Spleen (tissue), 7 donors: ENCODE results near the gene C1QTNF8.

ENCODE experiments used
- CTCF ChIP-seq, 11 experiments: fragments of 200-600 bp in 7 of 11; fragments of 450-650 bp in 4 of 11; sonication (generic) in 4 of 11; IDR thresholded peaks in 8 of 11; conservative IDR thresholded peaks in 3 of 11; 1 replicate in 7 of 11; 2 replicates in 4 of 11; pipeline versions ENCODE4 v1.4.0 to v1.8.0; 2016 to 2021; ENCODE audit warnings: antibody characterized with exemption in 11 of 11, inconsistent platforms in 4 of 11, mild to moderate bottlenecking in 1 of 11
- POLR2A ChIP-seq, 3 donors: fragments of 450-650 bp; IDR thresholded peaks; one replicate each; pipeline ENCODE4 v1.5.1; 2017; ENCODE audit warnings: antibody characterized with exemption in 3 of 3, mild to moderate bottlenecking in 1 of 3
- POLR2AphosphoS5 ChIP-seq, 3 donors: sonication (generic); formaldehyde crosslinking; IDR thresholded peaks; one replicate each; pipeline ENCODE4 v1.5.1; 2017; ENCODE audit warnings: antibody characterized with exemption in 3 of 3
- donor health status: DM: no; HTN: no; CAD: no; lungs with moderate emphysema.
- donor health status: DM: no; HTN: no; CAD: no.
- donor health status: DM: no; HTN: no; CAD: no.

- no peak for TF ChIP-seq CTCF (IDR thresholded peaks at IDR 0.05 in 8 of 11, conservative IDR thresholded peaks at IDR 0.05 in 3 of 11)
- TF ChIP-seq POLR2AphosphoS5 (IDR thresholded peaks at IDR 0.05): no peak
- no peak for TF ChIP-seq POLR2A (IDR thresholded peaks at IDR 0.05)
Measured at GRCh38 chr16:1101573-1102332, 5.7 kb upstream of the C1QTNF8 start.
